ENCODE measurements around the gene BRINP2. TPM values are rescaled to one million over a fixed set of nuclear protein-coding genes. Genes with fewer than 3 reads are reported as not detected.

The BRINP2 gene
- polyA plus RNA-seq, 3 donors, result not detected

GRCh38 chr1:177246710-177247580 lies 76.2 kb downstream of the BRINP2 start:
- no peaks in the 10 kb centered on the region for H4K20me1 ChIP-seq (ENCODE audit: insufficient read depth, low read length)
- no peaks in the 10 kb centered on the region for H3K27me3 ChIP-seq (ENCODE audit: control insufficient read depth in 2 of 2, insufficient read depth in 2 of 2, low read length in 2 of 2)
- intact Hi-C loops (cut with micrococcal nuclease), result no loop called here
- Mint-ChIP-seq H3K4me1 (no peaks in the 10 kb centered on the region), H3K9me3 (peaks cover 0 to 6% (median 3%) of the 10 kb centered on the region in 7 donors), H3K4me3 (no peak overlapping the region), H3K27me3 (ENCODE audit: low read depth in 3 of 3) (peaks cover 0 to 2% (median 0%) of the 10 kb centered on the region in 3 donors), H3K27ac (no peak overlapping the region), H3K36me3 (no peaks in the 10 kb centered on the region)
- H3K4me1 ChIP-seq (ENCODE audit: control insufficient read depth in 1 of 2, insufficient read depth in 2 of 2, low read length in 2 of 2), result no peaks in the 10 kb centered on the region
- no peak for DNase-seq
- 88% methylated on average over 1 of the region's 4 CpGs for WGBS (ENCODE audit: insufficient coverage)
- TF ChIP-seq CTCF (IDR thresholded peaks at IDR 0.05), result no peak
- no peak overlapping the region for H2AFZ ChIP-seq (ENCODE audit: insufficient read depth, low read depth, low read length, poor library complexity, severe bottlenecking)
- no peaks in the 10 kb centered on the region for H3K36me3 ChIP-seq (replicated peaks in 1 of 2; ENCODE audit: control insufficient read depth in 1 of 2, insufficient read depth in 2 of 2, low read length in 2 of 2)
- H3K4me2 ChIP-seq (replicated peaks; ENCODE audit: extremely low read depth, low read length, poor library complexity, severe bottlenecking), result no peak overlapping the region
- no peaks in the 10 kb centered on the region for H3K9me3 ChIP-seq (replicated peaks in 1 of 2; ENCODE audit: control insufficient read depth in 1 of 2, insufficient read depth in 1 of 2, low read length in 2 of 2)
- no peak overlapping the region for H3K27ac ChIP-seq (ENCODE audit: low read depth in 1 of 2, low read length in 2 of 2)
- H3K79me2 ChIP-seq (ENCODE audit: insufficient read depth, low read length), result no peaks in the 10 kb centered on the region
- no peak overlapping the region for H3K4me3 ChIP-seq (replicated peaks in 1 of 3; ENCODE audit: low read depth in 2 of 3, low read length in 3 of 3)
- H3K9ac ChIP-seq (ENCODE audit: insufficient read depth, low read length, poor library complexity, severe bottlenecking), result no peak overlapping the region

- peaks cover 0 to 7% (median 0%) of the 10 kb centered on the region in 7 donors for H3K9me3 Mint-ChIP-seq
- intact Hi-C loops (cut with micrococcal nuclease), result no loop called here
- Histone ChIP-seq H3K36me3 (replicated peaks in 1 of 2; ENCODE audit: control insufficient read depth in 1 of 2, insufficient read depth in 2 of 2, low read length in 2 of 2) (no peaks in the 10 kb centered on the region), H3K27ac (ENCODE audit: low read depth in 1 of 2, low read length in 2 of 2) (no peak overlapping the region), H2AFZ (ENCODE audit: insufficient read depth, low read depth, low read length, poor library complexity, severe bottlenecking) (no peak overlapping the region), H3K27me3 (ENCODE audit: control insufficient read depth in 2 of 2, insufficient read depth in 2 of 2, low read length in 2 of 2) (no peaks in the 10 kb centered on the region), H3K4me2 (replicated peaks; ENCODE audit: extremely low read depth, low read length, poor library complexity, severe bottlenecking) (no peak overlapping the region), H3K9ac (ENCODE audit: insufficient read depth, low read length, poor library complexity, severe bottlenecking) (no peak overlapping the region), H3K9me3 (replicated peaks in 1 of 2; ENCODE audit: control insufficient read depth in 1 of 2, insufficient read depth in 1 of 2, low read length in 2 of 2) (no peaks in the 10 kb centered on the region), H3K79me2 (ENCODE audit: insufficient read depth, low read length) (no peaks in the 10 kb centered on the region), H4K20me1 (ENCODE audit: insufficient read depth, low read length) (no peaks in the 10 kb centered on the region), H3K4me3 (replicated peaks in 1 of 3; ENCODE audit: low read depth in 2 of 3, low read length in 3 of 3) (no peak overlapping the region), H3K4me1 (ENCODE audit: control insufficient read depth in 1 of 2, insufficient read depth in 2 of 2, low read length in 2 of 2) (no peaks in the 10 kb centered on the region)
- no peak overlapping the region for H3K4me3 Mint-ChIP-seq
- no peak overlapping the region for H3K27ac Mint-ChIP-seq
- no peak for TF ChIP-seq CTCF (IDR thresholded peaks at IDR 0.05)
- no peaks in the 10 kb centered on the region for H3K36me3 Mint-ChIP-seq
- 94% methylated on average over 5 of the region's 9 CpGs for WGBS (ENCODE audit: insufficient coverage)
- H3K27me3 Mint-ChIP-seq (ENCODE audit: low read depth in 3 of 3), result peaks cover 0 to 2% (median 0%) of the 10 kb centered on the region in 3 donors
- H3K4me1 Mint-ChIP-seq, result no peaks in the 10 kb centered on the region
- DNase-seq, result no peak
Measured at GRCh38 chr1:177247623-177248176, 76.9 kb downstream of the BRINP2 start.

Measured in CD14-positive monocyte (primary cell).